ENCODE results near the gene BAHCC1. TPM values are rescaled to one million over a fixed set of nuclear protein-coding genes. Genes with fewer than 3 reads are reported as not detected.

BAHCC1 gene
- total and polyA plus RNA-seq, 9 of the 15 experiments (the other 6 are each of a cell fraction or from before 2014, with no cell fraction given): 0.14 to 26.9 (median 5.0) TPM

GRCh38 chr17:81398832-81399411, 3.7 kb downstream of the BAHCC1 start (continued):
- TF ChIP-seq MGA (IDR thresholded peaks at IDR 0.05) (peak; percentile 62), SIN3B (IDR thresholded peaks at IDR 0.05; ENCODE audit: low read depth) (0 out of 2 replicates have a peak, but pooled peaks have one; percentile 22), ZNF766 (CRISPR knock-in tag; conservative IDR thresholded peaks at IDR 0.05) (no peak), BRD9 (IDR thresholded peaks at IDR 0.05; ENCODE audit: low read depth, partially characterized antibody) (peak; percentile 66), L3MBTL2 (IDR thresholded peaks at IDR 0.05) (peak; percentile 56; the same call in 1 of the 2 replicates), GTF2E2 (tag; IDR thresholded peaks at IDR 0.05) (no peak), MNT (conservative IDR thresholded peaks at IDR 0.05) (peak in 1 of 2 experiments; percentile 55; a peak in 2 of 4 replicates), HNRNPL (IDR thresholded peaks at IDR 0.05; ENCODE audit: low read depth, low read length) (no peak), RBBP5 (IDR thresholded peaks at IDR 0.05; ENCODE audit: borderline replicate concordance, insufficient read depth, low read length, poor library complexity, severe bottlenecking) (no peak)
- TF ChIP-seq, protein P1, sequence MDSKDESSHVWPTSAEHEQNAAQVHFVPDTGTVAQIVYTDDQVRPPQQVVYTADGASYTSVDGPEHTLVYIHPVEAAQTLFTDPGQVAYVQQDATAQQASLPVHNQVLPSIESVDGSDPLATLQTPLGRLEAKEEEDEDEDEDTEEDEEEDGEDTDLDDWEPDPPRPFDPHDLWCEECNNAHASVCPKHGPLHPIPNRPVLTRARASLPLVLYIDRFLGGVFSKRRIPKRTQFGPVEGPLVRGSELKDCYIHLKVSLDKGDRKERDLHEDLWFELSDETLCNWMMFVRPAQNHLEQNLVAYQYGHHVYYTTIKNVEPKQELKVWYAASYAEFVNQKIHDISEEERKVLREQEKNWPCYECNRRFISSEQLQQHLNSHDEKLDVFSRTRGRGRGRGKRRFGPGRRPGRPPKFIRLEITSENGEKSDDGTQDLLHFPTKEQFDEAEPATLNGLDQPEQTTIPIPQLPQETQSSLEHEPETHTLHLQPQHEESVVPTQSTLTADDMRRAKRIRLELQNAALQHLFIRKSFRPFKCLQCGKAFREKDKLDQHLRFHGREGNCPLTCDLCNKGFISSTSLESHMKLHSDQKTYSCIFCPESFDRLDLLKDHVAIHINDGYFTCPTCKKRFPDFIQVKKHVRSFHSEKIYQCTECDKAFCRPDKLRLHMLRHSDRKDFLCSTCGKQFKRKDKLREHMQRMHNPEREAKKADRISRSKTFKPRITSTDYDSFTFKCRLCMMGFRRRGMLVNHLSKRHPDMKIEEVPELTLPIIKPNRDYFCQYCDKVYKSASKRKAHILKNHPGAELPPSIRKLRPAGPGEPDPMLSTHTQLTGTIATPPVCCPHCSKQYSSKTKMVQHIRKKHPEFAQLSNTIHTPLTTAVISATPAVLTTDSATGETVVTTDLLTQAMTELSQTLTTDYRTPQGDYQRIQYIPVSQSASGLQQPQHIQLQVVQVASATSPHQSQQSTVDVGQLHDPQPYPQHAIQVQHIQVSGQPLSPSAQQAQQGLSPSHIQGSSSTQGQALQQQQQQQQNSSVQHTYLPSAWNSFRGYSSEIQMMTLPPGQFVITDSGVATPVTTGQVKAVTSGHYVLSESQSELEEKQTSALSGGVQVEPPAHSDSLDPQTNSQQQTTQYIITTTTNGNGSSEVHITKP (IDR thresholded peaks at IDR 0.05; ENCODE audit: partially characterized antibody): no peak
